Upper lobe of left lung (tissue), 6 donors: ENCODE data around the gene CHKB. TPM values are rescaled to one million over a fixed set of nuclear protein-coding genes. Genes with fewer than 3 reads are reported as not detected.
"Not testable (repeated sequence)": the region's sequence is repeated elsewhere in the genome, so short reads cannot be mapped to it uniquely, and the experiment has no call there.

Source experiments
- ATAC-seq, 2 donors: fragments of 200-7000 bp; cut with Tn5 transposase; one replicate each; pipeline ENCODE4 v1.9.1; 2022; ENCODE audit warnings: mild to moderate bottlenecking in 2 of 2, moderate library complexity in 2 of 2; ENCODE audit not compliant: low FRiP score in 2 of 2
- DNase-seq, 2 donors: peaks; one replicate each; pipeline ENCODE4 v3.0.0-alpha.2; 2019 to 2020
- H3K27ac ChIP-seq, 4 donors: fragments of 200-600 bp; sonication (generic); one replicate each; pipeline ENCODE4 v1.5.1; 2016 to 2019
- H3K27me3 ChIP-seq, 4 donors: fragments of 200-600 bp; sonication (generic); one replicate each; pipeline ENCODE4 v1.5.1; 2017 to 2019
- H3K36me3 ChIP-seq, 4 donors: fragments of 200-600 bp; sonication (generic); one replicate each; pipeline ENCODE4 v1.5.1; 2016 to 2019
- H3K4me1 ChIP-seq, 4 donors: fragments of 200-600 bp; sonication (generic); one replicate each; pipeline ENCODE4 v1.5.1; 2018 to 2019
- H3K4me3 ChIP-seq, 4 donors: fragments of 200-600 bp; sonication (generic); one replicate each; pipeline ENCODE4 v1.5.1; 2017 to 2019; ENCODE audit warnings: mild to moderate bottlenecking in 2 of 4, moderate library complexity in 1 of 4
- H3K9me3 ChIP-seq, 4 donors: fragments of 200-600 bp; sonication (generic); one replicate each; pipeline ENCODE4 v1.5.1; 2018 to 2019
- CTCF ChIP-seq, 6 experiments: fragments of 450-650 bp in 4 of 6; fragments of 200-600 bp in 2 of 6; sonication (generic) in 2 of 6; IDR thresholded peaks; one replicate each; pipeline ENCODE4 v1.5.1; 2016 to 2019; ENCODE audit warnings: antibody characterized with exemption in 6 of 6
- EP300 ChIP-seq, 4 donors: sonication (generic); formaldehyde crosslinking; IDR thresholded peaks; one replicate each; pipeline ENCODE4 v1.5.1; 2017; ENCODE audit warnings: antibody characterized with exemption in 4 of 4, control low read depth in 2 of 4
- POLR2A ChIP-seq, 4 donors: fragments of 450-650 bp; IDR thresholded peaks; one replicate each; pipeline ENCODE4 v1.5.1; 2016 to 2017; ENCODE audit warnings: antibody characterized with exemption in 4 of 4, mild to moderate bottlenecking in 2 of 4
- POLR2AphosphoS5 ChIP-seq, 2 donors: sonication (generic); formaldehyde crosslinking; IDR thresholded peaks; one replicate each; pipeline ENCODE4 v1.5.1; 2017; ENCODE audit warnings: antibody characterized with exemption in 2 of 2
- WGBS, 2 donors: methylation state at CpG; one replicate each; pipeline ENCODE4 v1.1.5; 2017 to 2018; 5-methylcytosine and 5-hydroxymethylcytosine counted together
- total RNA-seq, 6 donors: library from RNA; depleted of rRNA in 4 of 6; stranded (reverse); fragments of >200 nt in 4 of 6; gene quantifications; one replicate each; pipeline versions ENCODE4 v1.1.0 to v1.2.1, GENCODE V29; 2016 to 2021
- donor health status: DM: no; HTN: no; CAD: no; lungs with moderate emphysema.
- donor health status: DM: no; HTN: yes; CAD: no; lungs with severe emphysema.

CHKB gene
- total RNA-seq, 6 donors from 2014 or later: 42.7 to 294 (median 87.8) TPM

- TF ChIP-seq POLR2AphosphoS5 (IDR thresholded peaks at IDR 0.05) (peak; percentile 62 to 68), POLR2A (IDR thresholded peaks at IDR 0.05) (peak in 2 of 4 donors; percentile 46 to 82)
- not testable (repeated sequence) for H3K27me3 ChIP-seq, ATAC-seq, H3K36me3 ChIP-seq, H3K4me3 ChIP-seq, H3K9me3 ChIP-seq
- DNase-seq: peak in 1 of 2 donors; percentile 88
- WGBS, 2 donors: 47 to 51% methylated on average over 21 of the region's 21 CpGs
- peaks cover 38 to 76% (median 47%) of the 10 kb centered on the region in 4 donors for H3K4me1 ChIP-seq
- peak overlapping the region; percentile 97 to 100 (median 98) for H3K27ac ChIP-seq
These were observed 48.6 kb downstream of the CHKB start for GRCh38 chr22:50533856-50534711.

GRCh38 chr22:50532824-50533796, 49.5 kb downstream of the CHKB start:
- Histone ChIP-seq H3K27me3 (no peaks in the 10 kb centered on the region), H3K36me3 (no peaks in the 10 kb centered on the region), H3K9me3 (no peaks in the 10 kb centered on the region), H3K4me1 (peaks cover 37 to 76% (median 44%) of the 10 kb centered on the region in 4 donors), H3K4me3 (peak overlapping the region in 1 of 4 donors; percentile 93), H3K27ac (peak overlapping the region; percentile 97 to 100 (median 98))
- no peak for ATAC-seq
- whole genome bisulfite sequencing, 2 donors: 53 to 67% methylated on average over 19 of the region's 19 CpGs
- DNase-seq: no peak
- no peak for TF ChIP-seq POLR2AphosphoS5 (IDR thresholded peaks at IDR 0.05)

- peak in 1 of 4 donors; percentile 2 for TF ChIP-seq EP300 (IDR thresholded peaks at IDR 0.05)
- peak in 3 of 4 donors; percentile 30 to 76 (median 31) for TF ChIP-seq POLR2A (IDR thresholded peaks at IDR 0.05)
- TF ChIP-seq CTCF (IDR thresholded peaks at IDR 0.05): no peak
- TF ChIP-seq POLR2AphosphoS5 (IDR thresholded peaks at IDR 0.05): peak; percentile 48 to 55
- DNase-seq (peak; percentile 82 to 97), ATAC-seq (peak; percentile 52 to 64)
- H3K9me3 ChIP-seq: no peaks in the 10 kb centered on the region
- H3K4me1 ChIP-seq: peaks cover 41 to 76% (median 45%) of the 10 kb centered on the region in 4 donors
- H3K4me3 ChIP-seq: peak overlapping the region; percentile 64 to 93 (median 77)
- H3K27ac ChIP-seq: peak overlapping the region; percentile 97 to 100 (median 98)
- no peaks in the 10 kb centered on the region for H3K36me3 ChIP-seq
- 3 to 8% methylated on average over 10 to 32 of the region's 56 CpGs for WGBS, 2 donors
- no peaks in the 10 kb centered on the region for H3K27me3 ChIP-seq
These were observed 50.5 kb downstream of the CHKB start for GRCh38 chr22:50531962-50532674.

- Histone ChIP-seq H3K4me3 (peak overlapping the region; percentile 64 to 93 (median 77)), H3K36me3 (no peaks in the 10 kb centered on the region), H3K9me3 (no peaks in the 10 kb centered on the region), H3K27ac (peak overlapping the region; percentile 97 to 100 (median 98)), H3K27me3 (no peaks in the 10 kb centered on the region), H3K4me1 (peaks cover 46 to 80% (median 50%) of the 10 kb centered on the region in 4 donors)
- peak; percentile 49 to 70 for ATAC-seq
- peak; percentile 80 to 97 for DNase-seq
- peak in 2 of 6 experiments; percentile 7 to 36 for TF ChIP-seq CTCF (IDR thresholded peaks at IDR 0.05)
- peak; percentile 44 to 47 for TF ChIP-seq POLR2AphosphoS5 (IDR thresholded peaks at IDR 0.05)
- no peak for TF ChIP-seq POLR2A (IDR thresholded peaks at IDR 0.05)
- WGBS, 2 donors: 0 to 3% methylated on average over 10 to 20 of the region's 44 CpGs
These were observed 51.1 kb downstream of the CHKB start for GRCh38 chr22:50531546-50531961.

GRCh38 chr22:50530877-50531545, 51.6 kb downstream of the CHKB start:
- WGBS, 2 donors: 1% methylated on average over 16 to 53 of the region's 53 CpGs
- DNase-seq: peak; percentile 94 to 95
- H3K4me3 ChIP-seq: peak overlapping the region; percentile 64 to 93 (median 77)
- H3K9me3 ChIP-seq: no peaks in the 10 kb centered on the region
- peaks cover 47 to 83% (median 51%) of the 10 kb centered on the region in 4 donors for H3K4me1 ChIP-seq
- TF ChIP-seq POLR2A (IDR thresholded peaks at IDR 0.05) (peak; percentile 66 to 96 (median 80)), EP300 (IDR thresholded peaks at IDR 0.05) (peak in 1 of 4 donors; percentile 14), POLR2AphosphoS5 (IDR thresholded peaks at IDR 0.05) (peak; percentile 91 to 95), CTCF (IDR thresholded peaks at IDR 0.05) (no peak)
- H3K27me3 ChIP-seq: no peaks in the 10 kb centered on the region
- H3K27ac ChIP-seq: peak overlapping the region; percentile 97 to 100 (median 98)
- ATAC-seq: peak; percentile 73 to 86
- H3K36me3 ChIP-seq: no peaks in the 10 kb centered on the region
